Prostate gland (tissue), 2 donors: ENCODE data around the gene DNAAF8.

Source experiments
- CTCF ChIP-seq, 4 experiments: fragments of 200-600 bp in 2 of 4; fragments of 450-650 bp in 2 of 4; sonication (generic) in 2 of 4; IDR thresholded peaks; 1 replicate in 3 of 4; 2 replicates in 1 of 4; pipeline ENCODE4 v1.5.1; 2016 to 2019; ENCODE audit warnings: antibody characterized with exemption in 4 of 4, mild to moderate bottlenecking in 2 of 4, moderate library complexity in 2 of 4
- POLR2A ChIP-seq: fragments of 450-650 bp; IDR thresholded peaks from one replicate; pipeline ENCODE4 v1.6.1; 2016; ENCODE audit warnings: antibody characterized with exemption, mild to moderate bottlenecking
- POLR2AphosphoS5 ChIP-seq: sonication (generic); formaldehyde crosslinking; IDR thresholded peaks from one replicate; pipeline ENCODE4 v1.6.1; 2017; ENCODE audit warnings: antibody characterized with exemption

- TF ChIP-seq POLR2A, result no peak
- no peak for TF ChIP-seq POLR2AphosphoS5
- TF ChIP-seq CTCF (IDR thresholded peaks at IDR 0.05), result no peak
These were observed 54.6 kb downstream of the DNAAF8 start for GRCh38 chr16:4788910-4789309.
